ENCODE data around the gene SMIM45.

- no peak for TF ChIP-seq POLR2A (IDR thresholded peaks at IDR 0.05)
- peak; percentile 89 to 94 (median 91) for TF ChIP-seq CTCF (IDR thresholded peaks at IDR 0.05)
These were observed 10.9 kb upstream of the SMIM45 start for GRCh38 chr22:41940832-41941765.
